8988T (cell line): ENCODE results near the gene TGFA.

ENCODE experiments used
- DNase-seq: peaks from one replicate; pipeline ENCODE4 v3.0.0; 2011

Gene TGFA

GRCh38 chr2:70553584-70554337, at the start of gene TGFA:
Gene TGFA (minus strand): TSS chr2:70553826. CDS start chr2:70553767, 59 bp downstream.
- peak; percentile 54 for DNase-seq

- DNase-seq: no peak
Observed at GRCh38 chr2:70603066-70603465, 49.4 kb upstream of the TGFA start.

DNA sequence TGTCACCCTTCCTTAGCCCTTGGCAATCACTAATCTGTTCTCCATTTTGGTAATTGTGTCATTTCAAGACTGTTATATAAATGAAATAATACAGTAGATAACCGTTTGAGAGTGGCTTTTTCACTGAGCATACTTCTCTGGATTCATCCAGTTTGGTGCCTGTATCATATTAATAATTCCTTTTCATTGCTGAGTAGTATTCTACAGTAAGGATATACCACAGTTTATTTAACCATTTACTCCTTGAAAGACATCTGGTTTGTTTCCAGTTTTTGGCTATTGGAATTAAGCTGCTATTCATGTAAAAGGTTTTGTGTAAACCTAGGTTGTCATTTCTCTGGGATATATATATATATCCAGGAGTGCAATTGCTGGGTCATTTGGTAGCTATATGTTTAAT, 44.6 kb upstream of the TGFA start:
- DNase-seq: no peak

GRCh38 chr2:70596739-70597138, 43.1 kb upstream of the TGFA start:
- no peak for DNase-seq

- no peak for DNase-seq
Observed at GRCh38 chr2:70596293-70596692, 42.7 kb upstream of the TGFA start.

DNA sequence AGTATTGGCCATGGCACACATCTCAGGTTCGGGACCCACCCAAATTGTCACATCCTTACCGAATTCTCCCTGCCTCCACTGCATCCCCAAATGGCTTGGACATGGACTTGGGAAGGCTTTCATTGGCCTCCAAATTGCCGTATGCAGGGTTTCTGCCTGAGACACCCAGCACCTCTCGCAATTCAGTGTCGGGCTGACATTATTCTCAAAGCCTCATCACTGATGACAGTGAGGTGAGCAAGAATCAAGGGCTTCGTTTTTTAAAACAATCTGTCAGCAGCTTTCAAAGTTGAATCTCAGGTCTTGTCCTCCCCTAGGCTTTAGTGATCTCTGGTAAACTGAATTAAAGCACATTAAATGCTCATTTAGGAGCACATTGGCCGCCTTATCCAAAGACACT, 29.5 kb upstream of the TGFA start:
- no peak for DNase-seq

DNA sequence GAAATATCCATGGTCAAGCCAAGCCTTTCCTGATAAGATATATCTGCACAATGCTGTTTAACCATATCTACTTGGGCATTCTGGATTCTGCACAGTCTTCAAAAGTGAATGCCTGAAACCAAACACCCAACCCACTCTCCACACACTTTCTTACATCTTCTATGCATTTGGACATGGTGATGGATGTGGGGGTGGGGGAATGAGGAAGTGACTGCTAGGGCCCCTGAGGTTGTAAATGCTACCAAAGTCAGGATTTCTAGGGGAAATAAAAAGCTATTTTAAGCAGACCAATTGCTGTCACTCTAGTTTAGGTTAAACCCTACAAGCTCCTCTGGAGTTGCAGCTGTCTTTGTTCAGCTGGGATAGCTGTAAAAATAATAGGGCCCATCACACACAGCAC, 26.7 kb upstream of the TGFA start:
- DNase-seq: no peak

DNA sequence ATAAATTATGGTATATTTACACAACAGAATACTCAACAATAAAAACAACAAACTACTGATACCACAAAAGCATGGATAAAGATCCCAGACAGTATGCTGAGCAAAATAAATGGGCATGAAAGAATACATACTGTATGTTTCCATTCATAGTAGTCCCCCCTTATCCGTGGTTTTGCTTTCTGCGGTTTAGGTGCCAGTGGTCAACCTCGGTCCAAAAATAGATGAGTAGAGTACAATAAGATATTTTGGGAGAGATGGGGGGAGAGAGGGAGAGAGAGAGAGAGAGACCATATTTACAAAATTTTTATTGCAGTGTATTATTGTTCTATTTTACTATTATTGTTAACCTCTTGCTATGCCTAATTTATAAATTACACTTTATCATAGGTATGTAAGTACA, 21.0 kb upstream of the TGFA start:
- no peak for DNase-seq

DNA sequence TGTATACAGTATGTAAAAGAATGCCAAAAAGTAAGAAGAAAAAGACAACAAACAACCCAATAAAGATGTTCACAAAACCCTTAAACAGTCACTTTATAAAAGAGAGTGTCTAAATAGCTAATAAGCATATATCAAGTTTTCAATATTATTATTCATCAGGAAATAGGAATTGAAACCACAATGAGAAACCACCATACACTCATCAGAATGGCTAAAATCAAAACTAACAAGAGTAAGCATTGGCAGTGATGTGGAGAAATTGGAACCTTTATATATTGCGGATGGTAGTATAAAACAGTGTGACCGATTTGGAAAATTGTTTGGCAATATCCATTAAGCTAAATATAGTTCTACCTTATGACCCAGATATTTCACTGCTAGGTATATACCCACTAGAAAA, 20.5 kb upstream of the TGFA start:
- no peak for DNase-seq

GRCh38 chr2:70570041-70570661, 16.5 kb upstream of the TGFA start:
- DNase-seq: peak; percentile 35

GRCh38 chr2:70569559-70569958, 15.9 kb upstream of the TGFA start:
- DNase-seq: no peak

- DNase-seq: no peak
Observed at GRCh38 chr2:70566906-70567305, 13.3 kb upstream of the TGFA start.

DNA sequence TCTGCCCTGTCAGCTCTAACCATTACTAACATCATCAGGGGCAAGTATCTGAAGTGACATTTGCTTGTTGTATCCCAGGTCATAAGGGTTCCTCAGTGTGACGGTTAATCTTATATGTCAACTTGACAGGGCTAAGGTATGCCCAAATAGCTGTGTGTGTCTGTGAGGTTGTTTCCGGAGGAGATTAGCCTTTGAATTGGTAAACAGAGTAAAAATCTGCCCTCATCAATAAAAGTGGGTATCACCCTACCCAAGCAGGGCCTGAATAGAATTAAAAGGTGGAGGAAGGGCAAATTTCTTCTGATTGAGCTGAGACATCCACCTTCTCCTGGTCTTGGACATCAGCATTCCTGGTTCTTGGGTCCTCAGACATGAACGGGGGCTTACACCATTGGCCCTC, 12.8 kb upstream of the TGFA start:
- no peak for DNase-seq

DNA sequence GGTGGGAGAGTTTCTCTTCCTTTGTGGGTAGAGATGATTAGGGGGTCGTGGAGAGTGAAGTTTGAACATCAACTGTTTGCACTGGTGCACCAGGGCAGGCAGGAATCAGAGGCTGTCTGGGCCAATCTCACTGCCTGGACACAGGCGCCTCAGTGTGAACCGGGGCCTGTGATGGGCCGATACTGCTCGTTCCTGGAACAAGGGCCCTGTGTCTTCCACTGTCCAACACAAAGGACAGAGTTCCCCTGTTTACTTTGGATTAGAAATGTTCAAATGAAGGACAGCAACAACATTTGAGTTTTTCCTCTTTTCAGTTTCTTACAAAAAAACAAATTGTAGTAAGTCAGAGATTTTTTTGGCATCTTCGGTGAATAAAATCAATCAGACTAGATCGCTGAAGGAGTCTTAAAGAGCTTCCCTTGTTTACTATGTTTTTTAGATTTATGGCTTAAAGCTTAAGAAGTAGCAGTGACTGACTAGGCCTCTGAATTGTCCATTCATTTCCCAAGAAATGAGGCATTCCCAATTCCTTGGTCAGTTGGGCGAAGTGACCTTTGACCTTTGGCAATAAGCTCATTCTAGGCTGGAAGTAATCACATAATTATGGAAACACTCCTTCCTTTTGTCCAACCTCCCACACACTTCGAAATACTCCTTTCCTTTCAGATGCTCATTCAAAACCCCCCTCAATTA, 11.6 kb upstream of the TGFA start:
- no peak for DNase-seq

DNA sequence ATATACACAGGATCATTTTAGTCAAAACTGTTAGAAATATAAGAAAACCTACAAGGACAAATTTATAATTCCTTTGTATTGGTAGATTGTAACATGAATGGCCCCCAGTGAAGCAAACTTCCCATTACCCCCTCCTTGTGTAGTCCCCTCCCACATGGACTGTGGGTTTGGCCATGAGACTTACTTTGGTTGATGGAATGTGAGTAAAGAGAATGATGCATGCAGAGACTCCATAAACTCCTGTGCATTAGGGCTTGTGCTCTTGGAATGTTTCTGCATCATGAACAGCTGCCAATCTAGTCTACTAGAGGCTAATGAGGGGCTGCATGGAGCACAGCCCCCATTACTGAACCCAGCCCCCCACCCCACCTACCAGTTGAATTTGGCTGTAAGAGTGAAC, 8.3 kb upstream of the TGFA start:
- no peak for DNase-seq

- DNase-seq: no peak
Observed at GRCh38 chr2:70560442-70560841, 6.8 kb upstream of the TGFA start.

DNA sequence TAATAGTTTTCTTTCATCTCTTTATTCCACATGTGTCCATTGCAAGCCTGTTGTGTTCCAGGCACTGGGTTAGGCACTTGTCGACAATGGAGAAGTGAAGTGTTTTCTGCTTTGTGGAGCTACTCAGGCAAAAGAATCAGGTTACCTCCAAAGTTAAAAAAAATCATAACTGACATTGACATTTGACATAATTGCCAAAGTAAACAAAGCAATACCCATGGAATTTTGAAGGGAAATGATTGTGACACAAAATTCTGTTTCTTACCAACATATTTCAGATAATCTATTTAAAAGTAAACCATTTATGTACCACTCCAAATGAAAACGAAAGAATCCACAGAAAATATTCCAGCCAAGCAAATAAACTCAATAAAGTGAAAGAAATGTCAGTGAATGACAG, 6.4 kb upstream of the TGFA start:
- DNase-seq: no peak

DNA sequence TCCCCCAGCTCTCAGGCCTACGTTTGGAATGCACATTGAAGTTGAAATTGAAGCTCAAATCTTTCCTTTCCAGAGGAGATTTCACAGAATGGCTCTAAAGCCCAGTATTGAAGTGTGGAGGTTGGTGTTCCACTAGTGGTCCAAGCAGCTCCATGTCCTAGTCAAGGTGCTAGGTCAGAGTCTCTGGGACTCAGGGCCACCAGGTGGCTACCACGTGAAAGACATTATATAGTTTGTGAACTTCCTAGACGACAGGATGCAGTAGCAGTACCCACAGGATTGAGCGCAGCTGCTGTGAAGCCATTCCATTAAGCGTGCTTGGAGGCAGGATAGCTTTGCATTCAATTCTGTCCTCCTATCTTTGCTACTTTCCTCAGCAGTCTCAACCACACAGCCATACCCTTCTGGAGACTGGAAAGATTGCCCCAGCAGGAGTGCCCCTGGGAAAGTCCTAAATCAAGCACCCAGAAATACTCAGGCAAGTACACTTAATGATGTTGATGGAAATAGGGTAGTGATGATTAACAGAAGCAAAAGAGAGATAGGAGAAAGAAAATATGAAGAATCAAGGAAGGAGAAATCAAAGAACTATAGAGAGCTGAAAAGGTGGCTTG, 4.7 kb upstream of the TGFA start:
- no peak for DNase-seq

GRCh38 chr2:70557171-70557838, 3.7 kb upstream of the TGFA start:
- DNase-seq: no peak

GRCh38 chr2:70556608-70557007, 3.0 kb upstream of the TGFA start:
- no peak for DNase-seq

- no peak for DNase-seq
Observed at GRCh38 chr2:70554338-70554892, 789 bp upstream of the TGFA start.

- no peak for DNase-seq
Observed at GRCh38 chr2:70553334-70553583, 367 bp downstream of the TGFA start.
